Mucosa of gallbladder (tissue), 1 donor: ENCODE data around the gene ATP10B. TPM values are rescaled to one million over a fixed set of nuclear protein-coding genes. Genes with fewer than 3 reads are reported as not detected.
"Not testable (repeated sequence)": the region's sequence is repeated elsewhere in the genome, so short reads cannot be mapped to it uniquely, and the experiment has no call there.

Experiments used
- DNase-seq: peaks from one replicate; pipeline ENCODE4 v3.0.0-alpha.2; 2020; ENCODE audit warnings: low spot score
- total RNA-seq: library from RNA; stranded (reverse); gene quantifications from one replicate; pipeline ENCODE4 v1.2.1, GENCODE V29; 2021
- donor health status: DM: no; HTN: no; CAD: no.

The ATP10B gene
- total RNA-seq, 1 donor from 2014 or later: 119 TPM

DNA sequence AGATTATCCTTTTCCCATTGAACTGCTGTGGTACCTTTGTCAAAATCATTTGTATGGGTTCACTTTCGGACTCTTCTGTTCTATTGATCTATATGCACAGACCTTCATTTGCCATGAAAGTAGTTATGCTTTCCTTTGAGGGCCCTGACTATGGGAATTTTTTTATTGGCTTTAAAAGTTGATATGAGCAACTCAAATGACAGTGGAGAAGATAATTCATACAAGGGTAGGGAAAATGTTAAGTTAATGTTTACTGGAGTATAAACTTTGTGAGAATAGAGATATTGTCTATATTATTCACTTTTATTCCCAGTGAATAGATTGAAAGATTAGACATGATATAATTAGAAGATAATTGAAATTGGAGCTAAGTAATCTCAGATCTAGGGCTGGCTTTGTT, 94.8 kb downstream of the ATP10B start:
- no peak for DNase-seq

DNA sequence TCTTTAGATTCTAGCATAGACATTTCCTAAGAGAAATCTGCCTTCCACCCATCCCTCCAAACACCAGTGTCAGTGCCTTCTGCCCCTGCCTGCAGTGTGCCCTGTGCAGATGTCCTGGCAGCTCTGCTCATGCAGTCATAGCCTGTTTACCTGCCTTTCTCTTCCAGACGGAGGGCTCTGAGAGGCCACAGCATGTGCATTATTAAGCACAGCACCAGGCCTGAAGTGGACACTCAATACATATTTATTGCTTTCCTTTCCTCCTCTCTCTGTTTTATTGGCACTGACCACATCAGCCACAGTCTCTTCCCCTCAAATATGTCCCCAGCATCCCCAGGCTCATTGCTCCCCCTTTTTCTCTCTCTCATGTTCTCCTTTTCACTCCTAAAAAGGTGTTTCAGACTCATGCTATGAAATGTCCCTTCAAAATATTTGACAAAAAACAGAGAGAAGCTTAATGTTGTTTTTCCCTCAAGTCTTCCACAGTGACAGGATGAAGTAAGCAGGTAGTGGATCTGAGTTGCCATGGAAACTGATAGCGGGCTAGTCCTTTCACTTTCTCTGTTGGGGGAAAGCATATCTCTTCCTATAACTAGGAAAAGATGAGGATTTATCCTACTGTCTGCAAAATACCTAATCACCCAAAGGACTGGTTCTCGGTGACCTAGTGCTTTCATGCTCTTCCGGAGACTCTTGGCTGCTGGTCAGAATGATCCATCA, 100.9 kb downstream of the ATP10B start:
- DNase-seq: no peak

GRCh38 chr5:160749682-160750081, 102.3 kb downstream of the ATP10B start:
- no peak for DNase-seq

GRCh38 chr5:160749026-160749425, 103.0 kb downstream of the ATP10B start:
- DNase-seq: no peak

DNA sequence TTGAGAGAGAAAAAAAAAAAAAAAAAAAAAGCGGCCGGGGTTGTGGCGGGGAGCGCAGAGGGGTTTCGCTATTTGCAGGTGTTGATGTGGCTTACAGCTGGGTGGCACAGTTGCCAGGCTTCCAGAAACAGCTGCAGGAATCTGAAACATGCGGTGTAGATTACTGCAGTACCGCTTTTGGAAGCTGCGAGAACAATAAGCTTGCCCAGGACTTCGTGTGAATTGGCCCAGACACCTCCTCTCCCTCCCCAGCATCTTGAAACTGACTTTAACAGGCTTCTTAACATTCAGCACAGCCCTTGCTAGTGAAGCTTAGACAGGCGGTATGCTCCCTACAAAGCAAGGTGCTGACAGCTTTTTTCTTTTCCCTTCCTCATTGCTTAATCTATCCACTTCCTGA, 104.0 kb downstream of the ATP10B start:
- DNase-seq: no peak

GRCh38 chr5:160747559-160747958, 104.5 kb downstream of the ATP10B start:
- DNase-seq: no peak

- DNase-seq: no peak
Observed at GRCh38 chr5:160744268-160745101, 107.5 kb downstream of the ATP10B start.

DNA sequence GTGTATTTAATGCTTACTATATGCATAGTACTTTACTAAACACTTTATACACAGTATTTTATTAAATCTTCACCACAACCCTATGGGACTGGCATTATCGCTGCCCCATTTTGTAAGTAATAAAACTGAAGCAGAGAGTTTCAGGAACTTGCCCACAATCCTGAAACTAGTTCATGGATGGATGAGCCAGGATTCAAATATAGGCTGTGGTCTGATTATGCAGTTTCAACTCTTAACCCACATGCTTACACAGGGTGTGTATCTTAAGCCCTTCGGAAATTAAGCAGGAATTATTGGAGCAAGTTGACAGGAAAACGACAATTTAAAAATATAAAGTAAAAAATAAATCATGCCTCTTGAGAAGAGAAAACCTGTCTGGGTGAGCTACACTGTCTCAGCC, 109.0 kb downstream of the ATP10B start:
- no peak for DNase-seq

DNA sequence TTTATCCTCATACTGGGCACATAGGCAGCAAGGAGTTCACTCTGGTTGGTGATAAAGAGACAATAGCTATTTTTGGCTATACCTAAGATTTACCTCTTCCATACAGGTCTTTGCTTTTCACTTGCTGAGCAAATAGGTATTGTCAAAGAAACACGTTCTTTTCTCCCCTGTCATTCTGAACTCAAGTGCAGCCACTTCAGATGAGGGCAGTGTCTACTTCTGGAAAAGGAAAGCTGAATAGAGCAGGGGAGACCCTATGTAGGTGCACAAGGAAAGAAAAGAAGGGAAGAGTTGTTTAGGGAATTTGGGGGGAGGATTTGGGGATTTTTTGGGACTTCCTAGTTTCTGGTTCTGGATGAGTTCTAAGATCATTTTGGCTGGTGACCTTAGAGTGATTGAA, 109.6 kb downstream of the ATP10B start:
- no peak for DNase-seq

DNA sequence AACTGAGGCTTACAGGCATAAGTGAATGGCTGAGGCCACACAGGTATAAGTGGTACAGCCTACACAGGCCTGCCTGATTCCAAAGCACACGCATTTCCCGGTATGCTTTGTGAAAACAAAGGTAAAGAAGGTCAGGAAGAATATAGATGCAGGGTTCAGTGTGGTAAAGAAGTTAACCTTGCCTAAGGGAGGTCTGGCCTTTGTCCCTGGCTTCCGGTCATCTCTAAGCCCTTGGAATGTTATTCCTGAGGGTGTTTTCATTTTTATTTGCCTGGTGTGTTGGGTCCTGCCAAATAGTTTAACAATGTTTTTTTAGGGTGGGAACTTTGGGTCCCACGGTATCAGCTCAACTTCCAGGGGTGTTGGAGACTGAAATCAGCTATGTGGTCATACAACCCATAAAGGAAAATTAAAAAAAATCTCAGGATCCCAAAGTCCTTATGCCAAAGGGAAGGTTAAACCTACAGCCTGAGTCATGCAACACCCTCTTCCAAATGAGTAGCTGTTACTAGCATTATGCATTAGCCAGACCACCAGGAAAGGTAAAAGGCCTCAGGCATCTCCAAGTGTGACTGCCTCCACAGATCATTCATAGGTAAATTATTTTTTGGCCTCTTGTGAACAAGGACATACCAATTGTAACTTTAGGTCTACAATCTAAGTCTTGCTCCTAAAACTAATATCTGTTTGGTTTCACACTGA, 124.6 kb downstream of the ATP10B start:
- no peak for DNase-seq

DNA sequence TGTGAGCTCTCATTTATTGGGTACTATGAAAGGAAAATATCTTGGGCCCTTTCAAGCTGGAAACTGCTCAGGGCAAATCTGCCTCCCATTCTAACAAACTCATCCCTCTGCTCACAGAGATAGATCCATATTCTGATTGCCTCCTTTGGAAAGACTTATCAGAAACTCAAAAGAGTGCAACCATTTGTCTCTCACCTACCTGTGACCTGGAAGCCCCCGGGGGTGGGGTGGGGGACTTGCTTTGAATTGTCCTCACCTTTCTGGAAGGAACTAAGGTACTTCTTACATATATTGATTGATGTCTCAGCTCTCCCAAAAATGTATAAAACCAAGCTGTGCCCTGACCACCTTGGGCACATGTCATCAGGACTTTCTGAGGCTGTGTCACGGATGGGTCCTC, 125.3 kb downstream of the ATP10B start:
- no peak for DNase-seq

DNA sequence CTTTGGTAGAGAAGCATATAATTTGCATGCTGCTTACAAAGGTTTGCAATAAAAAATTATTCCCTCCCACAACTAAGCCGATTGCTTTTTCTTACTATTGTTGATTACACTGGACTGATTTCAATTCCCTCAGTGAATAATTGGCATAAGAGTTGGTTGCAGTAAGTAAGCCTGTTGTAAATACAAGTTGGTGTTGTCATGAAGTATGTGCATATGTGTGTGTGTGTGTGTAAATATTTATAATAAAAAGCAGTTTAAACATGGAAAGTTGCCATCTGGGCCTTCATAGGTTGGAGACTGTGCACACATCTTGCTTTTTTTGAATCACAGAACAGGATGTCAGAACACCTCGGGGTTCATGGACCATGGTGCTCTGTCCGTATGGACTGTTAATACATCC, 131.2 kb downstream of the ATP10B start:
- no peak for DNase-seq

DNA sequence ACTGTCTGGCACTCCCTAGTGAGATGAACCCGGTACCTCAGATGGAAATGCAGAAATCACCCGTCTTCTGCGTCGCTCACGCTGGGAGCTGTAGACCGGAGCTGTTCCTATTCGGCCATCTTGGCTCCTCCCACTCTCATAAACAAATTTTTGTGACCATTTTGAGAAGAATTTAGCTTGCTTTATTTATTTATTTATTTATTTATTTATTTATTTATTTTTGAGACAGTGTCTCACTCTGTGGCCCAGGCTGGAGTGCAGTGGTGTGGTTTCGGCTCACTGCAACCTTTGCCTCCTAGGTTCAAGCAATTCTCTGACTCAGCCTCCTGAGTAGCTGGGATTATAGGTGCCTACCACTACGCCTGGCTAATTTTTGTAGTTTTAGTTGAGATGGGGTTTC, 136.5 kb downstream of the ATP10B start:
- DNase-seq: not testable (repeated sequence)

- DNase-seq: no peak
Observed at GRCh38 chr5:160703547-160704189, 148.3 kb downstream of the ATP10B start.

GRCh38 chr5:160702934-160703333, 149.1 kb downstream of the ATP10B start:
- no peak for DNase-seq

- no peak for DNase-seq
Observed at GRCh38 chr5:160702311-160702803, 149.7 kb downstream of the ATP10B start.

- DNase-seq: no peak
Observed at GRCh38 chr5:160701403-160701802, 150.6 kb downstream of the ATP10B start.

GRCh38 chr5:160699301-160699700, 152.7 kb downstream of the ATP10B start:
- DNase-seq: peak; percentile 44

- no peak for DNase-seq
Observed at GRCh38 chr5:160697281-160697680, 154.7 kb downstream of the ATP10B start.

DNA sequence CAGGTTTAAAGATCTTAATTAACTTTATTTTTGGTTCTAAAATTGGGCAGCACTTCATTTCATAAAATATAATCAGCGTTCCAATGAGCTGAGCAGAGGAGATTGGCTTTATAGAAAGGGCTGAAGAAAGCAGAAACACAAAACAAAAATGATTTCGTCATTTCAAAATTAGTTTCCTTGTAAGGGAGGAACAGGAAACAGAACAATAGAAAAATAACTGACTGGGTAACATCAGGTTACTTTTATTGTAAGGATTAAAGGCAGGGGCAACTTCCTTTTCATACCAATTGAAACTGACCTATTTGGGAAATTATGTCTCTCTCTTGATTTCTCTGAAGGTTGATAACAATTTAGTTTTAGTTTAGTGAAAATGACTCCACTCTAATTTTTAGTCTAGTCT, 157.1 kb downstream of the ATP10B start:
- no peak for DNase-seq

GRCh38 chr5:160693831-160694465, 158.1 kb downstream of the ATP10B start:
- DNase-seq: no peak
